HCT116 (cell line): ENCODE data around the gene MMP23B. TPM values are rescaled to one million over a fixed set of nuclear protein-coding genes. Genes with fewer than 3 reads are reported as not detected.

Experiments used
- ATAC-seq: fragments of 200-7000 bp; cut with Tn5 transposase; 2 replicates; pipeline ENCODE4 v1.9.1; 2020; ENCODE audit warnings: mild to moderate bottlenecking, moderate library complexity
- BruUV-seq: library from RNA; stranded (reverse); fragments of 400-500 nt; replicated peaks from 2 replicates; lab custom pipeline; 2021; lab: Mats Ljungman, UMichigan
- CTCF ChIA-PET: fragments of 300-600 bp; sonication (Branson Sonifier 250); formaldehyde crosslinking; loops from one replicate; lab custom pipeline; 2021; ENCODE audit warnings: antibody characterized with exemption; lab: Charles Lee
- POLR2A ChIA-PET: fragments of 300-600, 350-600 bp; sonication (Branson Sonifier 250); formaldehyde crosslinking; loops from one replicate; lab custom pipeline; 2021; ENCODE audit warnings: antibody characterized with exemption; lab: Charles Lee
- RAD21 ChIA-PET, 2 experiments: fragments of 300-600 bp; sonication (Branson Sonifier 250); formaldehyde crosslinking; loops; one replicate each; lab custom pipeline; 2023; ENCODE audit warnings: low total read pairs in 2 of 2; ENCODE audit not compliant: uncharacterized antibody in 2 of 2, unreplicated experiment in 2 of 2, low non-redundant PET in 1 of 2; lab: Charles Lee
- DNase-seq: peaks from one replicate; pipeline ENCODE4 v3.0.0-alpha.2; 2010; ENCODE audit warnings: low read depth, low spot score
- H2AFZ ChIP-seq: fragments of 200-600 bp; shearing (Covaris generic), sonication (generic); 2 replicates; pipeline ENCODE4 v1.6.1; 2017; ENCODE audit warnings: low read depth, mixed run types, mixed read lengths, antibody characterized with exemption, low read length; ENCODE audit not compliant: poor library complexity, severe bottlenecking
- H3K27ac ChIP-seq: 2 replicates; pipeline ENCODE4 v1.5.1; 2012; ENCODE audit warnings: low read depth, low read length
- H3K27me3 ChIP-seq: fragments of 200-600 bp; sonication (generic); 2 replicates; pipeline ENCODE4 v1.6.1; 2016; ENCODE audit warnings: mixed run types, low read length, mixed read lengths; ENCODE audit not compliant: insufficient read depth
- H3K36me3 ChIP-seq, 2 experiments: fragments of 200-500 bp in 1 of 2; fragments of 200-600 bp in 1 of 2; sonication (Bioruptor generic) in 1 of 2; sonication (generic) in 1 of 2; 2 replicates each; pipeline versions ENCODE4 v1.5.1 to v1.6.1; 2014 to 2016; ENCODE audit warnings: low read length in 2 of 2, inconsistent platforms in 1 of 2, mixed read lengths in 1 of 2, mixed run types in 1 of 2; ENCODE audit not compliant: insufficient read depth in 2 of 2, control insufficient read depth in 1 of 2
- H3K4me1 ChIP-seq, 2 experiments: fragments of 200-600 bp in 1 of 2; sonication (generic) in 1 of 2; 2 replicates each; pipeline versions ENCODE4 v1.5.1 to v1.6.1; 2012 to 2017; ENCODE audit warnings: low read length in 2 of 2, inconsistent platforms in 1 of 2, mild to moderate bottlenecking in 1 of 2, mixed read lengths in 1 of 2, mixed run types in 1 of 2, moderate library complexity in 1 of 2; ENCODE audit not compliant: insufficient read depth in 2 of 2, control insufficient read depth in 1 of 2
- H3K4me2 ChIP-seq: fragments of 200-600 bp; sonication (generic); 2 replicates; pipeline ENCODE4 v1.6.1; 2017; ENCODE audit warnings: mixed run types, low read length, mixed read lengths
- H3K4me3 ChIP-seq, 2 experiments: fragments of 200-600 bp in 1 of 2; sonication (generic) in 1 of 2; replicated peaks in 1 of 2; 2 replicates each; pipeline ENCODE4 v1.5.1; 2011 to 2016; ENCODE audit warnings: low read length in 2 of 2, control low read depth in 1 of 2, low read depth in 1 of 2, mild to moderate bottlenecking in 1 of 2, mixed read lengths in 1 of 2, mixed run types in 1 of 2
- H3K79me2 ChIP-seq: fragments of 200-600 bp; sonication (generic); 2 replicates; pipeline ENCODE4 v1.6.1; 2017; ENCODE audit warnings: mild to moderate bottlenecking, mixed run types, low read length, moderate library complexity, mixed read lengths; ENCODE audit not compliant: insufficient read depth
- H3K9ac ChIP-seq: fragments of 200-600 bp; sonication (generic); 2 replicates; pipeline ENCODE4 v1.6.1; 2016; ENCODE audit warnings: low read length, mixed read lengths
- H3K9me2 ChIP-seq: fragments of 200-600 bp; sonication (generic), shearing (Covaris generic); 2 replicates; pipeline ENCODE4 v1.6.1; 2017; ENCODE audit warnings: mixed run types, mild to moderate bottlenecking, moderate library complexity; ENCODE audit not compliant: insufficient read depth
- H3K9me3 ChIP-seq, 2 experiments: fragments of 200-500 bp in 1 of 2; fragments of 200-600 bp in 1 of 2; sonication (Bioruptor generic) in 1 of 2; sonication (generic) in 1 of 2; 2 replicates each; pipeline ENCODE4 v1.6.1; 2014 to 2017; ENCODE audit warnings: low read length in 2 of 2, mixed read lengths in 2 of 2, inconsistent platforms in 1 of 2, low read depth in 1 of 2, mild to moderate bottlenecking in 1 of 2, mixed run types in 1 of 2, moderate library complexity in 1 of 2; ENCODE audit not compliant: control insufficient read depth in 1 of 2, insufficient read depth in 1 of 2
- H4K20me1 ChIP-seq: fragments of 200-600 bp; sonication (generic), shearing (Covaris generic); 2 replicates; pipeline ENCODE4 v1.6.1; 2017; ENCODE audit warnings: mixed run types, mild to moderate bottlenecking, moderate library complexity; ENCODE audit not compliant: insufficient read depth
- ATF3 ChIP-seq: IDR thresholded peaks from 2 replicates; pipeline ENCODE4 v1.6.1; 2012
- CTCF ChIP-seq, 3 experiments: fragments of 200-600 bp in 1 of 3; sonication (generic) in 1 of 3; IDR thresholded peaks in 2 of 3; conservative IDR thresholded peaks in 1 of 3; 2 replicates each; pipeline ENCODE4 v1.5.1; 2012 to 2017; ENCODE audit warnings: low read depth in 2 of 3, low read length in 2 of 3, antibody characterized with exemption in 1 of 3, borderline replicate concordance in 1 of 3, control low read depth in 1 of 3, mild to moderate bottlenecking in 1 of 3, mixed read lengths in 1 of 3, mixed run types in 1 of 3, moderate library complexity in 1 of 3; ENCODE audit not compliant: insufficient read depth in 1 of 3
- ELF1 ChIP-seq: IDR thresholded peaks from 2 replicates; pipeline ENCODE4 v1.6.1; 2012; ENCODE audit warnings: low read depth, borderline replicate concordance
- EZH2phosphoT487 ChIP-seq: fragments of 200-600 bp; IDR thresholded peaks from 2 replicates; pipeline ENCODE4 v1.6.1; 2018; ENCODE audit warnings: antibody characterized with exemption, borderline replicate concordance
- MAX ChIP-seq: IDR thresholded peaks from 2 replicates; pipeline ENCODE4 v1.6.1; 2012
- POLR2A ChIP-seq: IDR thresholded peaks from 2 replicates; pipeline ENCODE4 v1.7.0; 2011; ENCODE audit warnings: borderline replicate concordance; ENCODE audit not compliant: insufficient read depth, insufficient read length; ENCODE audit errors: extremely low read depth
- RAD21 ChIP-seq: IDR thresholded peaks from 2 replicates; pipeline ENCODE4 v1.6.1; 2012; ENCODE audit warnings: low read depth, mild to moderate bottlenecking
- TCF7L2 ChIP-seq: IDR thresholded peaks from 2 replicates; pipeline ENCODE4 v1.7.0; 2011; ENCODE audit warnings: borderline replicate concordance, inconsistent platforms; ENCODE audit not compliant: insufficient read depth, insufficient read length; ENCODE audit errors: extremely low read depth
- ZBTB33 ChIP-seq: IDR thresholded peaks from 2 replicates; pipeline ENCODE4 v1.6.1; 2011; ENCODE audit warnings: mild to moderate bottlenecking, low read length, moderate library complexity; ENCODE audit not compliant: insufficient replicate concordance; ENCODE audit errors: extremely low read depth
- intact Hi-C: fragments of 100-400 bp; cut with micrococcal nuclease; formaldehyde crosslinking; loops from 2 replicates; pipeline ENCODE4 v1.10.0; 2022
- total RNA-seq: library from RNA; stranded (reverse); gene quantifications from one replicate; pipeline ENCODE4 v1.2.1, GENCODE V29; 2021; ENCODE audit not compliant: unreplicated experiment

Gene MMP23B
- total RNA-seq, 1 experiment from 2014 or later, result 8.7 TPM

GRCh38 chr1:1669468-1670440, 37.8 kb downstream of the MMP23B start:
- H2AFZ ChIP-seq, result no peak overlapping the region
- no peaks in the 10 kb centered on the region for H4K20me1 ChIP-seq
- no peaks in the 10 kb centered on the region for H3K9me3 ChIP-seq
- BruUV-seq, result no TSS peak
- H3K4me3 ChIP-seq, result no peak overlapping the region
- no peaks in the 10 kb centered on the region for H3K27me3 ChIP-seq
- TF ChIP-seq RAD21 (no peak), MAX (no peak), ZBTB33 (no peak)
- TF ChIP-seq, all 23 proteins: peak for 0
- CTCF ChIA-PET, result no interaction called here
- RAD21 ChIA-PET, result no interaction called here
- no peak for DNase-seq
- no peaks in the 10 kb centered on the region for H3K4me1 ChIP-seq
- intact Hi-C loops, result no loop called here
- H3K27ac ChIP-seq, result no peak overlapping the region
- no peak overlapping the region for H3K4me2 ChIP-seq
- no peaks in the 10 kb centered on the region for H3K9me2 ChIP-seq
- POLR2A ChIA-PET, result no interaction called here
- H3K79me2 ChIP-seq, result no peaks in the 10 kb centered on the region
- peaks cover 0 to 7% of the 10 kb centered on the region in 2 experiments; a peak in 3 of 4 replicates for H3K36me3 ChIP-seq
- ATAC-seq, result no peak
- H3K9ac ChIP-seq, result no peak overlapping the region

GRCh38 chr1:1670866-1671265, 38.9 kb downstream of the MMP23B start:
- no peaks in the 10 kb centered on the region for H3K9me3 ChIP-seq
- no peak overlapping the region for H3K4me3 ChIP-seq
- no peaks in the 10 kb centered on the region for H3K27me3 ChIP-seq
- intact Hi-C loops, result no loop called here
- ATAC-seq, result no peak
- TF ChIP-seq MAX, result no peak
- no peak for TF ChIP-seq ATF3
- no peak for TF ChIP-seq CTCF (IDR thresholded peaks at IDR 0.05 in 2 of 3, conservative IDR thresholded peaks at IDR 0.05 in 1 of 3; ENCODE audit: borderline replicate concordance in 1 of 3, insufficient read depth in 1 of 3, low read depth in 2 of 3, low read length in 2 of 3)
- TF ChIP-seq EZH2phosphoT487, result no peak
- TF ChIP-seq ELF1, result no peak
- TF ChIP-seq TCF7L2, result no peak
- no peak for TF ChIP-seq POLR2A
- TF ChIP-seq ZBTB33, result no peak
- TF ChIP-seq, all 23 proteins: peak for 0
- ChIA-PET POLR2A (no interaction called here), RAD21 (no interaction called here), CTCF (no interaction called here)
- no peak overlapping the region for H3K9ac ChIP-seq
- no TSS peak for BruUV-seq
- H3K9me2 ChIP-seq, result no peaks in the 10 kb centered on the region
- no peaks in the 10 kb centered on the region; a peak in 2 of 4 replicates for H3K36me3 ChIP-seq
- H3K79me2 ChIP-seq, result no peaks in the 10 kb centered on the region
- no peak overlapping the region for H2AFZ ChIP-seq
- no peaks in the 10 kb centered on the region for H3K4me1 ChIP-seq
- H3K4me2 ChIP-seq, result no peak overlapping the region
- H3K27ac ChIP-seq, result no peak overlapping the region
- no peaks in the 10 kb centered on the region for H4K20me1 ChIP-seq
- DNase-seq, result no peak
